Esophagus (tissue), 2 donors: ENCODE data around the gene CEP131. TPM values are rescaled to one million over a fixed set of nuclear protein-coding genes. Genes with fewer than 3 reads are reported as not detected.

Experiments used
- H3K27ac ChIP-seq, 2 donors: one replicate each; pipeline ENCODE4 v1.5.1; 2013; ENCODE audit warnings: low read depth in 2 of 2, mild to moderate bottlenecking in 2 of 2, inconsistent platforms in 1 of 2, low read length in 1 of 2, moderate library complexity in 1 of 2
- H3K27me3 ChIP-seq, 2 donors: one replicate each; pipeline ENCODE4 v1.6.1; 2013; ENCODE audit warnings: low read length in 2 of 2, control low read depth in 1 of 2, mild to moderate bottlenecking in 1 of 2; ENCODE audit not compliant: insufficient read depth in 2 of 2, control insufficient read depth in 1 of 2
- H3K36me3 ChIP-seq, 2 donors: one replicate each; pipeline ENCODE4 v1.6.1; 2013; ENCODE audit warnings: low read length in 1 of 2; ENCODE audit not compliant: control insufficient read depth in 2 of 2, insufficient read depth in 2 of 2
- H3K4me1 ChIP-seq, 2 donors: one replicate each; pipeline ENCODE4 v1.6.1; 2013; ENCODE audit warnings: low read length in 1 of 2; ENCODE audit not compliant: control insufficient read depth in 2 of 2, insufficient read depth in 2 of 2
- H3K4me3 ChIP-seq, 2 donors: one replicate each; pipeline ENCODE4 v1.5.1; 2013; ENCODE audit warnings: low read length in 2 of 2, mild to moderate bottlenecking in 2 of 2, low read depth in 1 of 2, moderate library complexity in 1 of 2
- H3K9me3 ChIP-seq, 2 donors: one replicate each; pipeline ENCODE4 v1.6.1; 2013; ENCODE audit warnings: mild to moderate bottlenecking in 2 of 2, low read depth in 1 of 2, low read length in 1 of 2, moderate library complexity in 1 of 2; ENCODE audit not compliant: control insufficient read depth in 2 of 2, insufficient read depth in 1 of 2
- WGBS, 2 donors: extraction: QIAGEN DNeasy Blood & Tissue Kit; methylation state at CpG; one replicate each; pipeline ENCODE4 v1.1.7; 2013; 5-methylcytosine and 5-hydroxymethylcytosine counted together
- polyA plus RNA-seq, 2 donors: library from polyadenylated mRNA; stranded (reverse); fragments of 200-250 nt; gene quantifications; one replicate each; pipeline ENCODE4 v1.2.3, GENCODE V29; 2013
- donor health status: healthy with polysubstance abuse.
- donor health status: Bipolar disorder and iron deficiency.

The CEP131 gene
- polyA plus RNA-seq, 2 donors: 5.2 to 8.7 TPM

GRCh38 chr17:81233811-81234505, 11.2 kb upstream of the CEP131 start:
- 87 to 89% methylated on average over 21 of the region's 21 CpGs for WGBS, 2 donors
- Histone ChIP-seq H3K36me3 (peaks cover 3 to 47% of the 10 kb centered on the region in 2 donors), H3K4me1 (peaks cover 0 to 14% of the 10 kb centered on the region in 2 donors)

GRCh38 chr17:81233316-81233715, 10.6 kb upstream of the CEP131 start:
- H3K9me3 ChIP-seq: no peaks in the 10 kb centered on the region
- H3K4me3 ChIP-seq: no peak overlapping the region
- no peak overlapping the region for H3K27ac ChIP-seq
- WGBS, 2 donors: 92 to 97% methylated on average over 17 of the region's 17 CpGs
- H3K4me1 ChIP-seq: peaks cover 0 to 14% of the 10 kb centered on the region in 2 donors
- H3K36me3 ChIP-seq: peaks cover 3 to 51% of the 10 kb centered on the region in 2 donors
- no peaks in the 10 kb centered on the region for H3K27me3 ChIP-seq

More at GRCh38 chr17:81233811-81234505, 11.2 kb upstream of the CEP131 start:
- no peaks in the 10 kb centered on the region for H3K9me3 ChIP-seq
- H3K4me3 ChIP-seq: no peak overlapping the region
- no peak overlapping the region for H3K27ac ChIP-seq
- H3K27me3 ChIP-seq: no peaks in the 10 kb centered on the region

- Histone ChIP-seq H3K27ac (no peak overlapping the region), H3K4me3 (no peak overlapping the region), H3K36me3 (peaks cover 3 to 51% of the 10 kb centered on the region in 2 donors), H3K9me3 (no peaks in the 10 kb centered on the region), H3K27me3 (no peaks in the 10 kb centered on the region), H3K4me1 (peaks cover 0 to 10% of the 10 kb centered on the region in 2 donors)
- 89 to 94% methylated on average over 18 to 19 of the region's 19 CpGs for WGBS, 2 donors
These were observed 10.0 kb upstream of the CEP131 start for GRCh38 chr17:81232616-81233241.

- 90 to 92% methylated on average over 43 of the region's 43 CpGs for WGBS, 2 donors
- H3K27me3 ChIP-seq: no peaks in the 10 kb centered on the region
- H3K36me3 ChIP-seq: peaks cover 3 to 51% of the 10 kb centered on the region in 2 donors
- no peak overlapping the region for H3K4me3 ChIP-seq
- peaks cover 0 to 2% of the 10 kb centered on the region in 2 donors for H3K4me1 ChIP-seq
- H3K9me3 ChIP-seq: no peaks in the 10 kb centered on the region
- no peak overlapping the region for H3K27ac ChIP-seq
These were observed 9.2 kb upstream of the CEP131 start for GRCh38 chr17:81231766-81232581.

- Histone ChIP-seq H3K4me1 (no peaks in the 10 kb centered on the region), H3K36me3 (peaks cover 3 to 51% of the 10 kb centered on the region in 2 donors)
- 88% methylated on average over 31 of the region's 31 CpGs for WGBS, 2 donors
These were observed 8.4 kb upstream of the CEP131 start for GRCh38 chr17:81231121-81231645.

GRCh38 chr17:81230043-81230820, 7.5 kb upstream of the CEP131 start:
- Histone ChIP-seq H3K4me3 (no peak overlapping the region), H3K27ac (no peak overlapping the region), H3K36me3 (peaks cover 3 to 51% of the 10 kb centered on the region in 2 donors), H3K9me3 (no peaks in the 10 kb centered on the region), H3K4me1 (no peaks in the 10 kb centered on the region), H3K27me3 (no peaks in the 10 kb centered on the region)
- 88% methylated on average over 25 to 26 of the region's 26 CpGs for WGBS, 2 donors

More at GRCh38 chr17:81231121-81231645, 8.4 kb upstream of the CEP131 start:
- no peak overlapping the region for H3K27ac ChIP-seq
- no peaks in the 10 kb centered on the region for H3K9me3 ChIP-seq
- no peaks in the 10 kb centered on the region for H3K27me3 ChIP-seq
- no peak overlapping the region for H3K4me3 ChIP-seq

GRCh38 chr17:81229666-81229920, 6.8 kb upstream of the CEP131 start:
- Histone ChIP-seq H3K27me3 (no peaks in the 10 kb centered on the region), H3K36me3 (peaks cover 3 to 48% of the 10 kb centered on the region in 2 donors), H3K4me3 (no peak overlapping the region), H3K4me1 (no peaks in the 10 kb centered on the region), H3K9me3 (no peaks in the 10 kb centered on the region), H3K27ac (no peak overlapping the region)
- WGBS, 2 donors: 88 to 92% methylated on average over 14 of the region's 14 CpGs

GRCh38 chr17:81228834-81229665, 6.3 kb upstream of the CEP131 start:
- 86 to 87% methylated on average over 29 to 32 of the region's 32 CpGs for WGBS, 2 donors
- Histone ChIP-seq H3K27ac (no peak overlapping the region), H3K4me1 (no peaks in the 10 kb centered on the region), H3K27me3 (no peaks in the 10 kb centered on the region), H3K4me3 (no peak overlapping the region), H3K36me3 (peaks cover 3 to 46% of the 10 kb centered on the region in 2 donors), H3K9me3 (no peaks in the 10 kb centered on the region)
